Urothelium cell line (cell line): ENCODE data around the gene MYO15B.
A peak's percentile ranks its signal among the peaks of the same experiment; 100 is the strongest.

ENCODE experiments used
- DNase-seq: peaks from one replicate; pipeline ENCODE4 v3.0.0; 2011; ENCODE audit warnings: low spot score, mixed read lengths
- FAIRE-seq: peaks from 2 replicates; lab custom pipeline; 2011; peaks lifted over from hg19 to GRCh38; lab: Jason Lieb, UNC

The MYO15B gene

DNA sequence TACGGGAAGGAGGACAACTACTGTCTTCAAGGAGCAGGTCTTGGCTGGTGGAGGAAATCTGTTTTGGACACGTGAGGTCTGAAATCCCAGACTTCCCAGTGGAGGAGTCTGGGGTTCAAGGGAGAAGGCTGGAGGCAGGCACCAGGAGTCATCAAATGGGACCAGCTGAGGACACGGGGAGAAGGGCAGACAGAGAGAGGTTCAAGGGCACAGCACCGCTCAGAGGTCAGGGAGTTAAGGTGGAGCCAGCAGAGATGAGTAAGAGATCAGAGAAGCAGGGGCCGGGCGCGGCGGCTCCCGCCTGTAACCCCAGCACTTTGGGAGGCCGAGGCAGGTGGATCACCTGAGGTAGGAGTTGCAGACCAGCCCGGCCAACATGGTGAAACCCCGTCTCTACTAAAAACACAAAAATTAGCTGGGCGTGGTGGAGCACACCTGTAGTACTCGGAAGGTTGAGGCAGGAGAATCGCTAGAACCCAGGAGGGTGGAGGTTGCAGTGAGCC lies 35.2 kb downstream of the MYO15B start:
- no peak for FAIRE-seq

DNA sequence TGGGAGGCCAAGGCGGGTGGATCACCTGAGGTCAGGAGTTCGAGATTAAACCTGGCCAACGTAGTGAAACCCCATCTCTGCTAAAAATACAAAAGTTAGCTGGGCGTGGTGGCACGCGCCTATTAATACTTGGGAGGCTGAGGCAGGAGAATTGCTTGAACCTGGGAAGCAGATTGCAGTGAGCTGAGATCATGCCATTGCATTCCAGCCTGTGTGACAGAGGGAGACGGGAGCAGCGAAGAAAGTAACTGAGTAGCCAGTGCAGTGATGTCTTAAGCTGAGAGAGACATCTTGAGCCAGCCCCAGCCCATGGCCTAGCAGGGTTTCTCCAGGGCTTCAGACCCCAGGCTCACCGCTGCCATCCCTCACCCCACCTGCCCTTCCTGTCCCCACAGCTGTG lies 35.8 kb downstream of the MYO15B start:
- no peak for FAIRE-seq
- no peak for DNase-seq

More for the DNA sequence above, 35.2 kb downstream of the MYO15B start:
- DNase-seq, result no peak

DNA sequence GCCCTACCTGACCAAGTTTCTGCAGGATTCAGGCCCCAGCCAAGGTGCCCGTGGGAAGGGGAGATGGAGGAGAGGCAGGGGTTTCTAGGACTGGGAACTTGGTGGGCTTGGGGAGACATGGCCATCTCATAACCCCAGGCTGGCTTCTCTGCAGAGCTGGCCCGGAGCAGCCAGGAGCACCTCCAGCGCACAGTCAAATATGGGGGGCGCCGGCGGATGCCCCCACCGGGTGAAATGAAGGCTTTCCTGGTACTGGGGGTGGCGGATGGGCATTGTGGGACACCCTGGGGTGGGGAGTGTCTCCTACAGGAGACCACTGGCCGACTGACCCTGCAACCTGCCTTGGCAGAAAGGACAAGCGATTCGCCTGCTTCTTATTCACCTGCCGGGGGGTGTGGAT lies 36.4 kb downstream of the MYO15B start:
- FAIRE-seq (no peak), DNase-seq (no peak)

DNA sequence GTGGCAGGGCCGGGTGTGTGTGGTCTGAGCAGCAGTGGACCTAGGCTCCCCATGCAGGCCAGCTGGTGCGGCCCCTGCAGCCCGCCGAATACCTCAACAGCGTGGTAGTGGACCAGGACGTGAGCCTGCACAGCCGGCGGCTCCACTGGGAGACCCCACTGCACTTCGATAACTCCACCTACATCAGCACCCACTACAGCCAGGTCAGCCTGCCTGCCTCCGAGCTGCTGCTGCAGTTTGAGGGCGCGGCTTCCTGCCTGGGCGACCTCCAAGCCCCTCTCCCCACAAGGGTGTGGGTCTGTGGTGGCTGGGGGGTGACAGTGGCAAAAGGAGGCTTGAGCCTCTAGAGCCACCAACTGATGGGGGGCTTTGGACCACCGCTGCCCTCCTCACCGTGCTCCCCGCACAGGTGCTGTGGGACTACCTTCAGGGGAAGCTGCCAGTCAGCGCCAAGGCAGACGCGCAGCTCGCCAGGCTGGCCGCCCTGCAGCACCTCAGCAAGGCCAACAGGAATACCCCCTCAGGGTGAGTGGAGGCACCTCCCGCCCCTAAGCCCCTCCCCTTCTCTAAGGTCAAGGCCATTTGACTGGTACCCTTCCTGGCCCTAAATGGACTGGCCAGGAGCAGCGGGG lies 37.2 kb downstream of the MYO15B start:
- FAIRE-seq, result peak; percentile 35

DNA sequence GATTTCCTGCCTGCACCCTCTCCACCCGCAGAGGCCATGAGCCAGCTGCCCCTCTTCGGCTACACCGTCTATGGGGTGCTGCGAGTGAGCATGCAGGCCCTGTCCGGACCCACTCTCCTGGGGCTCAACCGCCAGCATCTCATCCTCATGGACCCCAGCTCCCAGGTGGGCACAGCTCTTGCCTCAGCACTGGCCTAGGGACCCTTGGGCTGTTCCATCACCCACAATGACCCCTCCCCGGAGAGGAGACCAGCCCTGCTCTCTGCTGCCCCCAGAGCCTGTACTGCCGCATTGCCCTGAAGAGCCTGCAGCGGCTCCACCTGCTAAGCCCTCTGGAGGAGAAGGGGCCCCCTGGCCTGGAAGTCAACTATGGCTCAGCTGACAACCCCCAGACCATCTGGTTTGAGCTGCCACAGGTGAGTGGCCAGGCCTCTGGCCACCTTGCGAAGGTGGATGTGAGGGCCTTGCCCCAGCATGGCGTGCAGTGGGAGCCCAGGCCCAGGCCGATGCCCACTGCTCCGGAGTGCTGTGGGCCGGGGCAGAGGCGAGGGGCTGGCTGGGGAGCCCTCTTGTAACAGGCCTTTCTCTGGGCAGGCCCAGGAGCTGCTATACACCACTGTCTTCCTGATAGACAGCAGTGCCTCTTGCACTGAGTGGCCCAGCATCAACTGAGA lies 38.4 kb downstream of the MYO15B start:
- FAIRE-seq, result no peak

More for the DNA sequence above, 37.2 kb downstream of the MYO15B start:
- DNase-seq, result no peak

DNA sequence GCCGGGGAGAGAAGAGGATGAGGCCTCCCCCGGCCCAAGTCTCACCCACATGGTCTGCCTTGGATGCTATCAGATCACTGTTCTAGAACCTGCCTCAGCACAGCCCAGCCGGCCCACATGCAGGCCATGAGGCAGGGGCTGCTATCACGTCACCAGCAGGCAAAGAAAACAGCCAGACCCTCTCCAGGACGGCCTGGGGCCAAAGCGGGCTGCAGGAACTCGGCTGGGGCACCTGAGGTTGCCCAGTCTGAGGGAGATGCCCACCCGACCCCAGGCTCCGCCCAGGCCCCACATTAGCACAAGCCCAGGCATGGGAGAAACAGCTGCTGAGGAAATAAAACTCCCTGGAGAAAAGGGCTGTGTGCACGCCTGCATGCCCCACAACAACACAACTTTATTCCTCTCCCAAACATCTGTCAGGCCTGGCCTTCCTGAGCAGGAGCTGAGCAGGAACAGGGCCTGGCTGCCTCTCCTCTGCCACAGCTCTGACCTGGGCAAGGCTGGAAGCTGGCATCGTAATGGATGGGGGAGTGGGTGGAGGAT lies 39.0 kb downstream of the MYO15B start:
- FAIRE-seq, result no peak

More for the DNA sequence above, 38.4 kb downstream of the MYO15B start:
- DNase-seq, result peak; percentile 72

DNA sequence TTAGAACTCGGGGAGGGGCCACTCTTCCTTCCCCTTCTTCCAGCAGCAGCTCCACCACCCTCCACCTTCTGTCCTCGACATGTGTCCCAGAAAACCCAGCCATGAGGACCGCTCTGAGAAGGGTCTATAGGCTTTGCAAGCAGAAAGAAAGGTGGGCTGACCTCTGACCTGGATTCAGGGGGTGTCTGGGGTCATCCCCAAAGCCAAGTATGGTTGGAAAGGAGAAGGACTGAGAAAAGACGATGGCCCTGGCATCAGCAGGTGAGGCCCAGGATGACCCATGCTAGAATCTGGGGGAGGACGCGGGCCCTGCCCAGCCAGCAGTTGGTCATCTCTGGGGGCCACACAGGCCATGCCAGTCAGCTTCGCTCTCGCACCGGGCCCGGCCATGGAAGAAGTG lies 39.5 kb downstream of the MYO15B start:
- FAIRE-seq, result no peak
- DNase-seq, result no peak

More for the DNA sequence above, 39.0 kb downstream of the MYO15B start:
- DNase-seq, result no peak

DNA sequence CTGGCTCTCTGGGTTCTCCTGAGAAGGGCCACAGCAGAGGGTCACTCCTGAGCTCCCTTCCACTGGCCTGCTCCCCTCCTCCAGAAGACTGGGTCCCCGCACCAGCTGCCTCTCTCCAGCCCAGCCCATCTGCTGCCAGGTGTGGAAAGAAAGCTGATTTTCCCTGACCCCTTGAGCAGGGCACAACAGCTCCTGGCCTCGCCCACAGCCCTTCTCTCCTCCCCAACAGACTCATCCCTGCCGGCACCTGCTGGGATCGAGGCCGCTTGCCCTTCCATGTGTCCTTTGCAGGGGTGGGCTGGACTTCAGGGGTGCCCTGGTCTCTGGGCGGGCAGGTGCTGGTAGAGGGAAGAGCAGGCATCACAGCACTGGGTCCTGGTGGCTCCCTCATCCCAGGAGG lies 40.8 kb downstream of the MYO15B start:
- no peak for DNase-seq
- no peak for FAIRE-seq

DNA sequence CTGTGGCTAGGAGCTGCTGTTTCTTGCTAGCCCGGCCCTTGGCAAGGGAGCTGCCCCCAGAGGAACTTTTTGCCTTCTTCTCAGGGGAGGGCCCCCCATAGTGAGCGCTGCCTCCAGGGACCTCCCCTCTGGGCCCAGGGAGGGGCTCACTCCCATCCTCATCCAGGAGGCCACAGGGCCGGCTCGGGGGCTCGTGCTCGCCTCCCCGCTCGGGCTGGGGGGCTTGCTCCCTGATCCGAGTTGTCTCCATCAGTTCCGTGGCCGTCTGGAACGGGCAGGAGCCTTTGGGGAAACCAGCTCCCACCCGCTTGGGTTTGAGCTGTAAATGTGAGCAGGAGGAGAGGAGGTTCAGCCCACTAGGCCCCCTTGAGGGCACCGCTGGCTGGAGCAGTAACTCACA lies 41.6 kb downstream of the MYO15B start:
- no peak for FAIRE-seq
- no peak for DNase-seq

DNA sequence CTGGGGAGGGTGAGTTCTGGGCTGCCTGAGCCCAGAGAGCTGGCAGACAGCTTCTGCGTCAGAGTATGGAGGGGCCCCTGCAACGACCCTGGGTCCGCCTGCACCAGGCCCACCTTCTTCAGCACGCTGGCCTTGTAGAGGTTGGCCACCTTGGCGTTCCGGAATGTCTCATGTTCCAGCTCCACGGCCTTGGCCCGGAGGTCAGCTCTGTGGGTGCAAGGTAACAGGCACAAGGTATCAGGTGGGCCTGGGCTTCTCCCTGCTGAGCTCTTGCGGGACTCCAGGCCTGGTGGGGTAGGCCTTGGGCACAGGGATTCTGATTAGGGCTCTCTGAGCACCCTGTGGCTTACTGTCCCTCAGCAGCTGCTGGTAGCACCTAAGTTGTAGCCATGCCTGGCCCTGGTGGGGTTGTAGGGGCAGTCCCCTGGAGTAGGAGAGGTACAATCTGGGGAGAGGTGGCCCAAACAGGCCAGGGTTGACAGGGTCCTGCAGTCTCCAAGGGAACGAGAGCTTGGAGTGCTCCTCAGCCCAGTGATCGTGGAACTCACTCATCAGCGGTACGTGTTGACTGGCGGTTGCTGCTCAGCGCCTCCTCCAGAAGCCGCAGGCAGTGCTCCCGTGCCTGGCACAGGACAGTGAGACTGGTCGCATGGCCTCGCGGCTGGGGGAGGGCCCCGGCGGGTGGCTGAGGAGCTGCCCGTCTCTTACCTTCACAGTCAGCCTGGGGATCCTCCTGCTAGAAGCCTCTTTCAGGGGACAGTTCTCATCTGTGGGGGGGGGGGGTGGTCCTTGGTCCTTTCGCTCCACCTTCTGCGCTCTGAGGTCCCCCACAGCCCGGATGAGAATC lies 42.7 kb downstream of the MYO15B start:
- DNase-seq (no peak), FAIRE-seq (no peak)

DNA sequence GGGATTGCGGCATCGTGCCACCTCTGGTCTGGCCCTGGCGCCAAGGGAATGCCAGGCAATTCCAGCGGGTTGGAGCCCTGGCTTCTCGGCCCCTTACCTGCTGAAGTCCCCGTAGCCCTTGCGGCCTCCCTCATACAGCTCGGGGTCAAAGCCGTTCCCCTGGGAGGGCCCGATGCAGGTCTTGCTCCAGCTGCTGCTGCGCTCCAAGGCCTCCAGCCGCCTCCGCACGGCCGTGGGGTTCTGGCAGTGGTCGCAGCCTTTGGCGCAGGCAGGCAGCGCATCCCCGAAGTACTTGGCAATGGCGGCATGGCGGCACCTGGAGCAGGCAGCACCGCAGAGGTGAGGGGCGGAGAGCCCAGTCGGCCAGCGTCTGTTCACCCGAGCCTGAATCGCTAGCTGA lies 43.8 kb downstream of the MYO15B start:
- peak; percentile 52 for FAIRE-seq

DNA sequence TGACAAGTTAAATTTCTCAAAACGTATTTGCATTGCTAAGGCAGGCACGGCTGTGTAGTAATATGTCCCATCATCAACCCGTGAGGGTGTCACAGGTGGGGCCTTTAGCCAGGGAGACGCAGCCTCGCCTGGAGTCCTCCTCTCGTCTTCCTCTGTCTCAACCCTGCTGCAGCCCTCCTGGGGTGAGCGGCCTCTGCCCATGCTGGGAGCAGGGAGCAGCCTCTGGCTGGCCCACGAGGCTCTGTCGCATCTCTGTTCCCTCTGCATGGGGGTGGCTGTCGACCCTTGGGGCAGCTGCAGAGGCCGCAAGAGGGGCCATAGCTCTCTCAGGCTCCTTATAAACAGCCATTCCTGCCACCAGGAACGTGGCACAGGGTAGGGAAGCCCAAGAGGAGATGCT lies 44.8 kb downstream of the MYO15B start:
- DNase-seq (no peak), FAIRE-seq (peak; percentile 80)

More for the DNA sequence above, 43.8 kb downstream of the MYO15B start:
- DNase-seq, result no peak

DNA sequence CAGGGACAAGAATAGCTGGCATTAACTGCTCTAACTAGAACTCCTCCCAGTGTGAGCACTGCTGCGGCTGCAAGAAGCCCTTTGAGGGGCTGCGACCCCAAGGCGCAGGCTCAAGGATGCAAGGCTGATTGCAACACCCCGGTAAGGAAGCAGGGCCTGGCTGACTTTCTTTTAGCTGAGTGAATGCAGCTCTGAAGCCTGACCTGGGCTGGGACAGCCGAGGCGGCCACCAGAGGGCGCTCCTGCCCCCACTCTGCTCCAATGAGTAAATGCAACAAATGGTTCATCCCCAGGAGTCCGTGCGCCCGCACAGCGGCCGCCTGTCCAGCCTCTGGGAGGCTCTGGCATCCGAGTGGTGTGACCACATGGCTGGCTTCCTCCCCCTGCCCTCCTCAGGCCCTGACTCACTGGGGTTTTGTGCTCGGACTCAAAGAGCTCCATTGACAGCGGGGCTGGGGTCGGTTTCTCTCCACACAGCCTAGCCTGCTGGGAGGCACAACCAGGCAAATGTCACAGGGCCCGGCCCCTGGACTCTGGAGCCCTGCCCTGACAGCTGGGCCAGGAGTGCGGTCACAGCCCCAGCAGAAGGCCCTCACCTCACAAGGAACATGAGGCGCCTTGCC lies 45.4 kb downstream of the MYO15B start, which contains the start of gene SMIM5:
Gene SMIM5, plus strand, starts transcription at position 572 of the 623 bp plus-strand sequence. CDS start 6,768 bp downstream, outside the sequence.
- peak; percentile 93 for DNase-seq
- FAIRE-seq, result peak; percentile 81

DNA sequence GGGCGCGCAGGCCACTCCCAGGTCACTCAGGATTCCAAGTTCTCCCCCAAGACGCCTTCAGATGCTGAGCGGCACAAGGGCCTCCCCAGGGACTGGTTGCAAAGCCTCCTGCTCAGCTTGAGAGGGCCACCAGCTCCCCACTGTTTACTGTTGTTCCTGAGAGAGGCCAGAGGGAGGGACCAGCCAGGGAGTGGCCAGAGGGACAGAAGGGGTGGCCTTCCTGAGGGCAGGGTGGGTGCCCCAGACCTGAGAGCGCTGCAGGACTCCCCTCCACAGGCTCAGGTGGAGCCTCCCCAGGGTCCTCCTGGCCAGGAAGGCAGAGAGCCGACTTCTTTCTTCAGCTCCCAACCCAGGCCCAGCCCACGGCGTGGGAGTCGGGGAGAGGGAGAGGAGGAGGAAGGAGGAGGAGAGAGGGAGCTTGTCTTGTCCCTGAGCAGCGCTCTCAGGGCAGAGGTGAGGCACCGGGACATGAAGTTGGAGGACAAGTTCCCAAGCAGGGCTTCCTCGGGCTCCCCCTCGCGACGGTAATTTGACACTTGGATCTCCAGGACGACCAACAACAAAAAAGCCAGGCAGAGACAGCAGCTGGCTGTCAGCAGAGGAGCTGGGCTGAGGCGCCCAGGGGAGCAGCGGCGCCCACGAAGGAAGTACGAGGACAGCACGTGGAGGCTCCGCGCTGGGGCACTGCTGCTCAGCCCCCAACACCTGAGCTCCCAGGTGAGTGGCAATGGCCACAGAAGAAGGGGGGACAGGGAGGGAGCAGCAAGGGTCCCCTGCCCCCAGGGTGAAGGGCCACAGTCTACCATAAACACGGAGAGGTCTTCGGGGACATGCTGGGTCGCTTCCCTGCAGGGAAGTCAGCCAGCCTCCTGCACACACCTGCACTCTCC lies 46.1 kb downstream of the MYO15B start:
- DNase-seq (peak; percentile 97), FAIRE-seq (peak; percentile 94)

DNA sequence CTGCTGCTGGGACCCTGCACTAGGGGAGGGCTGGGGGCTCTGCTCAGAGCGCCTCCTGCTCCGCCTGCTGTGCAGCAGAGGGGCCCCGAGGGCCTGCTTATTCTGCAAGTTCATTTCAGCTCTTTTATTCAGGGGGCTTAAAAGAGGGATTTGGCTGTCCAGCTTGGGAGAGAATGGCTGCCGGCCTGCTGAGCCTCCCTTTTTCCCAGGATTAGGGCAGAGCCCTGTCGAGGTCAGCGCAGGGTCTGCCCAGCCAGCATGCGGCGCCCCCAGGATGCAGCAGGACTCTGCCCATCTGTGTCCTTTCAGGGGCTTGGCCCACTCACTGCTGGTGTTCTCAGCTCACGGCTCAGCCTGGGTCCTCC lies 46.8 kb downstream of the MYO15B start:
- FAIRE-seq (no peak), DNase-seq (no peak)

DNA sequence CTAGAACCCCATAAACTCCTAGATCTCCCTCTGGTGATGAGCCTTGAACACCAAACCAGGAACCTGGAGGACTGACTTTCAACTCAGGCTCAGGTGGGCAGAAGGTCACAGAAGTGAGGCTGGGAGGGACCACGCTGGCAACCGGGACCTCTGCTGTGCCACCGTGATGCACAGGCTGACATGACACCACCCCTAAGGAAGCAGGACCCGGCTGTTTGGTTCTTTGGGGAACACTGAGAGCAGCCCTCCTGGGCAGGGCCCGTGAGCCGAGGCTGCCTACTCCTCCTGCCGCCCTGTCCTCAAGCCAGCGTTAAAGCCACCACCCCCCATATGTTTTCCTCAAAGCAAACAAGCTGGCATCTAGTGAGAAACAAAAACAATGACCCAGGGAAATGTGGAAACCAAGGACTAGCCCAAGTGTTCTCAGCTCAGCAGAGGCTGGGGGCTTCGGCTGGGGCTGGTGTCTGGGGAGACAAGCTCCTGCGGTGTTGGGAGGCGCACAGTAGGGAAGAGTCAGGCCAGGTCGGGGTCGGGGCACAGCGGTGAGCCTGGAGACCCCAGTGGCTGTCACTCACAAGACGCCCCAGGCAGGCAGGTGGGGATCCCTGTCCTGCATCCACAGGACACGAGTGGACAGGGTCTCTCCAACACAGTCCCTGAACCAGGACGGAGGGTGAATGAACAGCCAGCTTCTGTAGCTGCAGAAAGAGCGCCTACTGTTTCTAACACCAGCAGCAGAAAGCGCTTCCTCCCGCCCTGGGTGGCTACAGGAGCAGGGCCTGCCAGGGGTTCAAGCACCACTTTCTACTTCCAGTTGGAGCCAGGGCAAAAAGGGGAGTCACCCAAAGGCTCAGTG lies 47.4 kb downstream of the MYO15B start:
- FAIRE-seq (no peak), DNase-seq (no peak)

DNA sequence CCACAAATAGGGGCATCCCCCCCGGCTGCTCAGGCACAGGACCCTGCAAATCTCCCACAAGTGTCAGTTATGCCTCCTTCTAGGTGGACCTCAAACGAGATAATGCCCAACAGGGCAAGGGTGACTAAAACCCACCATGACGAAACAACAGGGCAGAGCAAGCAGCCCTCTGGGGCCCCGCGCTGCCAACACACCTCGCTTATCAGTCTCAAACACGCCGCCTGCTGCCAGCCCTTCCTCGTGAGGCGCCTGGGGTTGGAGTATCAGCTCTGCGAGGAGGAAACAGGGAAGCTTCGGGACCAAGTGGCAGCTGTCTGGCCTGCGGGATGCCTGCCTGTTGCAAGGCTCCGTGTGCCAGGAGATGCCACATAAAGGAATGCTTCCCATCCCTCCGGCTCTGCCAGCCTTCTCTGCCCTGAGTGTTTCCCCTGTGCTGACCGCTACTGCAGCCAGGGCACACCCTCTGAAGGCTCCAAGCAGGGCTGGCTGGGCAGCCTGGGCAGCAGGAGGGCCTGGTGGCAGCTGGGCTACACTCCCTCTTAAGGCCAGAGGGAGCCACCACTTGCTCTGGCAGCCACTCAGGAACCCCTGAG lies 48.1 kb downstream of the MYO15B start:
- FAIRE-seq (peak; percentile 86), DNase-seq (no peak)

DNA sequence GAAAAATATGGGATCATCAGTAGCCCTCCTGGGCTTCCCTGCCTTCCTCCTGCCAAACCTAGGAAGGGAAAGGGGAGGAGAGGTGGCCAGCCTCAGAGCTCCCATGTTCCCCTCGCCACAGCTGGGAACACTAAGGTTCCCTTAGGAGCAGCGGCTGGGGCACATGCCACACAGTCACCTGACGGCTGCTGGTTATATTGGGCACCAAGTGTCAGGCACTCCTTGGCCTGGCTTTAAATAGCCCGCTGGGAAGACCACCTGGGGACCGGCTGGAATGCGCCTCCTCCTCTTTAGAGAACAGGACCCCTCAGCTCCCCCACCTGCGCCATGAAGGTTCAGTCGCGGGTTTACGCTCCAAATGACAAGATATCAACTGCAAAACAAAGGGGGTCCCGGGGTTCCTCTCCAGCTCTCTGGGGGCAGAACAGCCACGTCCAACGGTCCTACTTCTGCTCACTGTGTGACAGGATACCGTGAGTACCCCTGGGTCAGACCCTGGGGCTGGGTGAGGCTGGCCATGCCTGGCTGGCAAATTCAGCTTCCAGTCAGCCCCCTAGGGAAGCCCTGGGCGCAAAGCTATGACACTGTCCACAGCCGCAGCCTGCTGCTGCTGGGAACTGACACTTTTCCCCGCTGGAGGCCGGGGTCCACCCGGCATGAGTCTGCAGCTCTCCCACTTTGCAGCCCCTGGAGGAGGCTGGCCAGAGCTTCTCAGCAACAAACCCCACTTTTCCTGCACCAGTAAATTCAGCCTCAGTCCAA lies 49.0 kb downstream of the MYO15B start:
- FAIRE-seq (no peak), DNase-seq (no peak)
